ENCODE measurements around the gene BCAS3.

BCAS3 gene

GRCh38 chr17:61401389-61402072 lies 723.9 kb downstream of the BCAS3 start:
- TF ChIP-seq, protein P1, sequence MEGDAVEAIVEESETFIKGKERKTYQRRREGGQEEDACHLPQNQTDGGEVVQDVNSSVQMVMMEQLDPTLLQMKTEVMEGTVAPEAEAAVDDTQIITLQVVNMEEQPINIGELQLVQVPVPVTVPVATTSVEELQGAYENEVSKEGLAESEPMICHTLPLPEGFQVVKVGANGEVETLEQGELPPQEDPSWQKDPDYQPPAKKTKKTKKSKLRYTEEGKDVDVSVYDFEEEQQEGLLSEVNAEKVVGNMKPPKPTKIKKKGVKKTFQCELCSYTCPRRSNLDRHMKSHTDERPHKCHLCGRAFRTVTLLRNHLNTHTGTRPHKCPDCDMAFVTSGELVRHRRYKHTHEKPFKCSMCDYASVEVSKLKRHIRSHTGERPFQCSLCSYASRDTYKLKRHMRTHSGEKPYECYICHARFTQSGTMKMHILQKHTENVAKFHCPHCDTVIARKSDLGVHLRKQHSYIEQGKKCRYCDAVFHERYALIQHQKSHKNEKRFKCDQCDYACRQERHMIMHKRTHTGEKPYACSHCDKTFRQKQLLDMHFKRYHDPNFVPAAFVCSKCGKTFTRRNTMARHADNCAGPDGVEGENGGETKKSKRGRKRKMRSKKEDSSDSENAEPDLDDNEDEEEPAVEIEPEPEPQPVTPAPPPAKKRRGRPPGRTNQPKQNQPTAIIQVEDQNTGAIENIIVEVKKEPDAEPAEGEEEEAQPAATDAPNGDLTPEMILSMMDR (IDR thresholded peaks at IDR 0.05; ENCODE audit: insufficient read depth, low read depth, low read length, missing control alignments), result no peak

DNA sequence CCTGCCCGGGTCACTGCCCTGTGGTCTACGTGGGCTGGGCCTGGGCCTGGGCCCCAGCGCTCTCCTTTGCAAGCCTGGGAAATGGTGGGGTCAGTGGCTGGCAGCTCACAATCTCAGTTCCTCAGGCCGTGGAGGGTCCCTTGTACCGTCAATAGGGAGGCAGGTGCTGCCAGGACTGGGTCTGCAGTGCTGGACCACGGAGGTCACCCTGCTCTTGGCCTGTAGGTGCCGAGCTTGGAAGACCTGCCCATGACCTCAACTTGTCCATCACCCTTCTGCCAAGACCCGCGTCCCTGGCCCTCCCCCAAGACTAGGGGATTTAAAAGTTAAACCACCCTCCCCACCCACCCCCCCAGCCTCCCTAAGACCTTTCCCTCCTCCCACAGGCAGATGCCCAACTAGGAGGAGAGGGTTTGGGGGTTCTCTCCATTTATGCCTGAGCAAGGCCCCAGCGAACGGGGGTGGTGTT lies 724.5 kb downstream of the BCAS3 start:
- H3K4me3 ChIP-seq (ENCODE audit: low read depth, low read length), result no peak overlapping the region
- TF ChIP-seq, protein P1 (IDR thresholded peaks at IDR 0.05; ENCODE audit: insufficient read depth, low read depth, low read length, missing control alignments), result no peak
- DNase-seq (ENCODE audit: low read depth), result no peak

More at GRCh38 chr17:61401389-61402072, 723.9 kb downstream of the BCAS3 start:
- no peak for DNase-seq (ENCODE audit: low read depth)
- H3K4me3 ChIP-seq (ENCODE audit: low read depth, low read length), result no peak overlapping the region

DNA sequence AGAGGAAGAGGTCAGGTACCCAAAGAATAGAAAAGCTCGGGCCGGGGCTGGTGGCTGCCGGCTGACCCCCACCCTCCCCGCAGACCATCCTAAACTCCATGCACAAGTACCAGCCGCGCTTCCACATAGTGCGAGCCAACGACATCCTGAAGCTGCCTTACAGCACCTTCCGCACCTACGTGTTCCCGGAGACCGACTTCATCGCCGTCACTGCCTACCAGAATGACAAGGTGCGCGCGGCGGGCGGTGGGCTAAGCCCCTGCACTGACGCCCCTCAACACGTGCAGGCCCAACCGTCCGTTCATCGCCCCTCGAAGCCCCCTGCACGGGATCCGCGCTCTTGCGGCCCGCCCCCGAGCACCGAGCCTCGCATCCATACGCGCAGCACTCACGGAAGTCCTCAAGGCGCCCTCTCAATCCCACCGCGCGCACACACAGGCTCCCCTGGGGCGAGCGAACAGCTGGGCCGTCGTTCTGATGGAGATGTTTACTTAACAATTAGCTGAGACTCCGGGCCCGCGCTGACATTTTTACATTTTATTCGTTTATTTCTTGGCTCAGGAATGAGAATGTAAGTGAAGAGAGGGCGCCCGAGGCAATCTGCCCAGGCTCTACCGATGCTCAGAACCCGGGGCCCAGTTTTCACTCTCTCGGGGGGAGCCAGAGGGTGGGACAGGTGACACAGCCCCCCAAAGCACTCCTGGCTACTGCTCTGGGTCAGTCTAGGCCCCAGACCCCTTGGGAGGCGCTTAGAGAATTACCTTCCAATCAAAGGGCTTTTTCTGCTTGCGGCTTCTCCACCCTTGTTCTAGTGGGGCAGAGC lies 725.5 kb downstream of the BCAS3 start:
- DNase-seq (ENCODE audit: low read depth), result no peak
- TF ChIP-seq, protein P1 (IDR thresholded peaks at IDR 0.05; ENCODE audit: insufficient read depth, low read depth, low read length, missing control alignments), result no peak
- no peak overlapping the region for H3K4me3 ChIP-seq (ENCODE audit: low read depth, low read length)

- no peak overlapping the region for H3K4me3 ChIP-seq (ENCODE audit: low read depth, low read length)
- DNase-seq (ENCODE audit: low read depth), result no peak
- TF ChIP-seq, protein P1 (IDR thresholded peaks at IDR 0.05; ENCODE audit: insufficient read depth, low read depth, low read length, missing control alignments), result no peak
Observed at GRCh38 chr17:61403801-61404662, 726.4 kb downstream of the BCAS3 start.

- no peak for DNase-seq (ENCODE audit: low read depth)
- H3K4me3 ChIP-seq (ENCODE audit: low read depth, low read length), result no peak overlapping the region
- TF ChIP-seq, protein P1 (IDR thresholded peaks at IDR 0.05; ENCODE audit: insufficient read depth, low read depth, low read length, missing control alignments), result no peak
Observed at GRCh38 chr17:61404663-61404912, 726.9 kb downstream of the BCAS3 start.

GRCh38 chr17:61404913-61405685 lies 727.4 kb downstream of the BCAS3 start:
- H3K4me3 ChIP-seq (ENCODE audit: low read depth, low read length), result no peak overlapping the region
- DNase-seq (ENCODE audit: low read depth), result no peak
- TF ChIP-seq, protein P1 (IDR thresholded peaks at IDR 0.05; ENCODE audit: insufficient read depth, low read depth, low read length, missing control alignments), result no peak

Data from GM12865 (cell line).